ENCODE results near the gene NRXN3. TPM values are rescaled to one million over a fixed set of nuclear protein-coding genes. Genes with fewer than 3 reads are reported as not detected.

The NRXN3 gene
- polyA plus RNA-seq, 1 experiment, result 7.0 TPM

GRCh38 chr14:78614593-78614992 lies 444.4 kb downstream of the NRXN3 start:
- H3K27me3 ChIP-seq (ENCODE audit: control insufficient read depth, insufficient read depth, low read length), result no peaks in the 10 kb centered on the region
- no peak overlapping the region for H3K4me3 ChIP-seq (ENCODE audit: low read depth, low read length)
- H3K36me3 ChIP-seq (ENCODE audit: control insufficient read depth, insufficient read depth, low read length), result no peaks in the 10 kb centered on the region
- TF ChIP-seq, protein P1, sequence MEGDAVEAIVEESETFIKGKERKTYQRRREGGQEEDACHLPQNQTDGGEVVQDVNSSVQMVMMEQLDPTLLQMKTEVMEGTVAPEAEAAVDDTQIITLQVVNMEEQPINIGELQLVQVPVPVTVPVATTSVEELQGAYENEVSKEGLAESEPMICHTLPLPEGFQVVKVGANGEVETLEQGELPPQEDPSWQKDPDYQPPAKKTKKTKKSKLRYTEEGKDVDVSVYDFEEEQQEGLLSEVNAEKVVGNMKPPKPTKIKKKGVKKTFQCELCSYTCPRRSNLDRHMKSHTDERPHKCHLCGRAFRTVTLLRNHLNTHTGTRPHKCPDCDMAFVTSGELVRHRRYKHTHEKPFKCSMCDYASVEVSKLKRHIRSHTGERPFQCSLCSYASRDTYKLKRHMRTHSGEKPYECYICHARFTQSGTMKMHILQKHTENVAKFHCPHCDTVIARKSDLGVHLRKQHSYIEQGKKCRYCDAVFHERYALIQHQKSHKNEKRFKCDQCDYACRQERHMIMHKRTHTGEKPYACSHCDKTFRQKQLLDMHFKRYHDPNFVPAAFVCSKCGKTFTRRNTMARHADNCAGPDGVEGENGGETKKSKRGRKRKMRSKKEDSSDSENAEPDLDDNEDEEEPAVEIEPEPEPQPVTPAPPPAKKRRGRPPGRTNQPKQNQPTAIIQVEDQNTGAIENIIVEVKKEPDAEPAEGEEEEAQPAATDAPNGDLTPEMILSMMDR (IDR thresholded peaks at IDR 0.05; ENCODE audit: insufficient read depth, low read depth, low read length), result no peak
- CTCF ChIA-PET, result no interaction called here
- DNase-seq (ENCODE audit: low read depth), result no peak
- POLR2A ChIA-PET, result no interaction called here

DNA sequence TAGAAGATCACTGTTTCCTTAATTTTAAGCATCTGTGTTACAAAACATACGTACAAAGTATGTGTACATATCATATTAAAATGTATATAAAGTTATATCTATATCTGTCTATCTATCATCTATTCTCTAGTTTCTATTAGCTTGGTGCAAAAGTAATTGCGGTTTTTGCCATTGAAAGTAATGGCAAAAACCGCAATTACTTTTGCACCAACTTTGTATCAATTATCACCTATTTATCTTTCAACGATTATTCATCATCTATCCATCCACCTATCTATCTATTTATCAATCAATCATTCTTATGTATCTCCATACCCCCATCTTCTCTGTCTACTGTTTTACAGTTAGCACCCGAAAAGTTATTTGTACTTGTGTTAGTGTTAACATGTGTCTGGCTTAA lies 447.6 kb downstream of the NRXN3 start:
- POLR2A ChIA-PET, result no interaction called here
- Histone ChIP-seq H3K27me3 (ENCODE audit: control insufficient read depth, insufficient read depth, low read length) (no peaks in the 10 kb centered on the region), H3K36me3 (ENCODE audit: control insufficient read depth, insufficient read depth, low read length) (no peaks in the 10 kb centered on the region), H3K4me3 (ENCODE audit: low read depth, low read length) (no peak overlapping the region)
- CTCF ChIA-PET, result interaction anchor here (0.9 to 1.5 kb wide), 2 partner anchors 169 kb away, joined by 3 read pairs; no protein-coding TSS in a partner anchor
- no peak for DNase-seq (ENCODE audit: low read depth)
- TF ChIP-seq, protein P1 (IDR thresholded peaks at IDR 0.05; ENCODE audit: insufficient read depth, low read depth, low read length), result no peak

DNA sequence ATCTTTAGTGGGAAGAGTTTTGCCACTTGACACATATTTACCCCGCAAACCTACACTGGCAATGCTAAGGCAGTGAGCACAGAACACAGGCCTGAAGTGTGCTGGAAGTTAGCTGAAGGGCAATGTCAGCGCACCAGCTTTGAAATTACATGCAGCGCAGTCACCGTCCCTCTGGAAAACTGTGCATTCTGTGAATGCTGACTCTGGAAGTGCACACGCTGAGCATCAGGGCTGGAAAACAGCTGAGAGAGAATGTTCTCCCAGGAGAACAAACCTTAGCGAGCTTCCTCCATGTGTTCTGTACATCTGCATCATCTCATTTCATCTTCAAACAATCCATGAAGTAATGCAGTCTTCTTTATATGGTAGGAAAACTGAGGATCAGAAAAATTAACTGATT lies 448.2 kb downstream of the NRXN3 start:
- ChIA-PET POLR2A (no interaction called here), CTCF (interaction anchor here (0.7 to 1.5 kb wide), 2 partner anchors 13 to 170 kb away, joined by 3 read pairs; no protein-coding TSS in a partner anchor)
- H3K4me3 ChIP-seq (ENCODE audit: low read depth, low read length), result no peak overlapping the region
- H3K27me3 ChIP-seq (ENCODE audit: control insufficient read depth, insufficient read depth, low read length), result no peaks in the 10 kb centered on the region
- DNase-seq (ENCODE audit: low read depth), result no peak
- no peaks in the 10 kb centered on the region for H3K36me3 ChIP-seq (ENCODE audit: control insufficient read depth, insufficient read depth, low read length)
- TF ChIP-seq, protein P1 (IDR thresholded peaks at IDR 0.05; ENCODE audit: insufficient read depth, low read depth, low read length), result no peak

DNA sequence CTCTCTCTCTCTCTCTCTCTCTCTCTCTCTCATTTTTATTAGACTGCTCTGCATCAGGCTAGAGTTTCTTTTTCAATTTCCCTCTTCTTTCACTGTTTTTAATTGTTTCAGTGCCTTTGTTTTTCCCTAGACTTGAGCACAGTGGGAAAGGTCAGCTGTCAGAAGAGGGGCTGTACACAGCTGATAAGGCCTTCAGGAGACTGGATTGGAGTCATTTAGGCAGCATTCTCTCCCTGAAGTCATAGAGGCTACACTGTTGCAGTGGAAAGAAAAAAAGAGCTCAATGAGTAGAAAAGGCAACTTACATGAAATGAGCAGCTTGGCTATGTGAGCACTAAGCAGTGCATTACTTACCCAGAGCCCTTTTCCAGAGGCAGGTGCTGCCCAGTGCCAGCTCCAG lies 456.9 kb downstream of the NRXN3 start:
- ChIA-PET CTCF (no interaction called here), POLR2A (no interaction called here)
- Histone ChIP-seq H3K36me3 (ENCODE audit: control insufficient read depth, insufficient read depth, low read length) (no peaks in the 10 kb centered on the region), H3K27me3 (ENCODE audit: control insufficient read depth, insufficient read depth, low read length) (no peaks in the 10 kb centered on the region), H3K4me3 (ENCODE audit: low read depth, low read length) (no peak overlapping the region)
- no peak for DNase-seq (ENCODE audit: low read depth)
- TF ChIP-seq, protein P1 (IDR thresholded peaks at IDR 0.05; ENCODE audit: insufficient read depth, low read depth, low read length), result no peak

DNA sequence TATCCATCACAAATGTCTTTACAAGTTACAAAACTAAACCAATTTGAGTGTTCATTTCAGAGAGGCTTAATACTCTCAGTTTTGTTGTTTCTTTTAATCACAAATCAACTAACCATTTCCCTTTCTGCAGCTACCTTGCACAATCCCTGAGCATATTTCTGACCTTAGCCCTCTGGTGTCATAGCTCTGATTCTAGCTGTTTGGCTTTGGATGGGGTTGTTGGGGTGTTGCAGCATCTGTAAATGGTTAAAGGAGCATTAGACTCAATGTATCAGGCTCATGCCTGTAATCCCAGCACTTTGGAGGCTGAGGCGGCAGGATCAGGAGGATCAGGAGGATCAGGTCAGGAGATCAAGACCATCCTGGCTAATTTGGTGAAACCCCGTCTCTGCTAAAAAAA lies 461.4 kb downstream of the NRXN3 start:
- DNase-seq (ENCODE audit: low read depth), result no peak
- POLR2A ChIA-PET, result no interaction called here
- Histone ChIP-seq H3K36me3 (ENCODE audit: control insufficient read depth, insufficient read depth, low read length) (no peaks in the 10 kb centered on the region), H3K27me3 (ENCODE audit: control insufficient read depth, insufficient read depth, low read length) (no peaks in the 10 kb centered on the region), H3K4me3 (ENCODE audit: low read depth, low read length) (no peak overlapping the region)
- CTCF ChIA-PET, result interaction anchor here (0.9 kb wide), 1 partner anchor 13 kb away, joined by 3 read pairs; no protein-coding TSS in a partner anchor
- TF ChIP-seq, protein P1 (IDR thresholded peaks at IDR 0.05; ENCODE audit: insufficient read depth, low read depth, low read length), result no peak

Measured in BJ (cell line).